Glutamatergic neuron (in vitro differentiated cells): ENCODE data around the gene HS2ST1. TPM values are rescaled to one million over a fixed set of nuclear protein-coding genes. Genes with fewer than 3 reads are reported as not detected.

Experiments used
- DNase-seq: peaks from one replicate; pipeline ENCODE4 v3.0.0; 2022
- H3K27ac Mint-ChIP-seq: one replicate; pipeline ENCODE4 v1.8.0; 2020; ENCODE audit warnings: mild to moderate bottlenecking, mixed read lengths, inconsistent platforms; ENCODE audit not compliant: unreplicated experiment
- H3K27me3 Mint-ChIP-seq: one replicate; pipeline ENCODE4 v1.8.0; 2020; ENCODE audit warnings: mild to moderate bottlenecking, moderate library complexity, mixed read lengths, inconsistent platforms; ENCODE audit not compliant: unreplicated experiment
- H3K36me3 Mint-ChIP-seq: one replicate; pipeline ENCODE4 v1.8.0; 2020; ENCODE audit warnings: mild to moderate bottlenecking, mixed read lengths, inconsistent platforms; ENCODE audit not compliant: unreplicated experiment
- H3K4me1 Mint-ChIP-seq: one replicate; pipeline ENCODE4 v1.8.0; 2020; ENCODE audit warnings: mild to moderate bottlenecking, low read depth, mixed read lengths, inconsistent platforms; ENCODE audit not compliant: unreplicated experiment
- H3K4me3 Mint-ChIP-seq: one replicate; pipeline ENCODE4 v1.8.0; 2020; ENCODE audit warnings: mild to moderate bottlenecking, mixed read lengths, inconsistent platforms; ENCODE audit not compliant: unreplicated experiment
- H3K9me3 Mint-ChIP-seq: one replicate; pipeline ENCODE4 v1.8.0; 2020; ENCODE audit warnings: mild to moderate bottlenecking, moderate library complexity, mixed read lengths, inconsistent platforms; ENCODE audit not compliant: unreplicated experiment
- CTCF ChIP-seq: fragments of 200-600 bp; sonication (generic); IDR thresholded peaks from one replicate; pipeline ENCODE4 v1.5.0; 2021; ENCODE audit not compliant: partially characterized antibody, unreplicated experiment
- total RNA-seq: library from RNA; stranded (reverse); fragmentation: NEBNext Ultra II Directional; extraction: Animal tissue kit (Norgen Biotek cat#: 25700); gene quantifications from one replicate; pipeline ENCODE4 v1.2.1, GENCODE V29; 2021; ENCODE audit not compliant: unreplicated experiment

Gene HS2ST1
- total RNA-seq, 1 donor from 2014 or later = 12.9 TPM

- H3K4me3 Mint-ChIP-seq = no peak overlapping the region
- no peak for TF ChIP-seq CTCF
Observed at GRCh38 chr1:87106144-87106543, 191.7 kb downstream of the HS2ST1 start.

GRCh38 chr1:87106867-87107266, 192.4 kb downstream of the HS2ST1 start:
- Mint-ChIP-seq H3K4me1 (peaks cover 19% of the 10 kb centered on the region), H3K36me3 (no peaks in the 10 kb centered on the region), H3K27ac (no peak overlapping the region), H3K9me3 (no peaks in the 10 kb centered on the region), H3K4me3 (no peak overlapping the region), H3K27me3 (no peaks in the 10 kb centered on the region)
- no peak for DNase-seq
- no peak for TF ChIP-seq CTCF

More at GRCh38 chr1:87106144-87106543, 191.7 kb downstream of the HS2ST1 start:
- DNase-seq = no peak
- H3K36me3 Mint-ChIP-seq = no peaks in the 10 kb centered on the region
- no peaks in the 10 kb centered on the region for H3K9me3 Mint-ChIP-seq
- no peak overlapping the region for H3K27ac Mint-ChIP-seq
- H3K27me3 Mint-ChIP-seq = no peaks in the 10 kb centered on the region
- H3K4me1 Mint-ChIP-seq = peaks cover 17% of the 10 kb centered on the region

- no peak for TF ChIP-seq CTCF
- no peak overlapping the region for H3K4me3 Mint-ChIP-seq
- H3K36me3 Mint-ChIP-seq = no peaks in the 10 kb centered on the region
- H3K27ac Mint-ChIP-seq = no peak overlapping the region
- no peaks in the 10 kb centered on the region for H3K9me3 Mint-ChIP-seq
- DNase-seq = no peak
- H3K4me1 Mint-ChIP-seq = peaks cover 22% of the 10 kb centered on the region
- H3K27me3 Mint-ChIP-seq = no peaks in the 10 kb centered on the region
Observed at GRCh38 chr1:87108228-87108627, 193.8 kb downstream of the HS2ST1 start.

- TF ChIP-seq CTCF = no peak
- no peaks in the 10 kb centered on the region for H3K36me3 Mint-ChIP-seq
- DNase-seq = no peak
- peak overlapping the region; percentile 31 for H3K27ac Mint-ChIP-seq
- H3K4me3 Mint-ChIP-seq = no peak overlapping the region
- H3K9me3 Mint-ChIP-seq = no peaks in the 10 kb centered on the region
- peaks cover 22% of the 10 kb centered on the region for H3K4me1 Mint-ChIP-seq
- H3K27me3 Mint-ChIP-seq = no peaks in the 10 kb centered on the region
Observed at GRCh38 chr1:87108814-87109411, 194.5 kb downstream of the HS2ST1 start.

GRCh38 chr1:87111659-87112371, 197.4 kb downstream of the HS2ST1 start:
- H3K27me3 Mint-ChIP-seq = no peaks in the 10 kb centered on the region
- TF ChIP-seq CTCF = no peak
- H3K36me3 Mint-ChIP-seq = no peaks in the 10 kb centered on the region
- peaks cover 1% of the 10 kb centered on the region for H3K9me3 Mint-ChIP-seq
- peaks cover 22% of the 10 kb centered on the region for H3K4me1 Mint-ChIP-seq
- DNase-seq = no peak
- no peak overlapping the region for H3K27ac Mint-ChIP-seq
- no peak overlapping the region for H3K4me3 Mint-ChIP-seq
